ENCODE results near the gene SEMA5B. TPM values are rescaled to one million over a fixed set of nuclear protein-coding genes. Genes with fewer than 3 reads are reported as not detected.

The SEMA5B gene
- total and polyA plus RNA-seq, 8 donors: 0.52 to 11.0 (median 1.3) TPM

DNA sequence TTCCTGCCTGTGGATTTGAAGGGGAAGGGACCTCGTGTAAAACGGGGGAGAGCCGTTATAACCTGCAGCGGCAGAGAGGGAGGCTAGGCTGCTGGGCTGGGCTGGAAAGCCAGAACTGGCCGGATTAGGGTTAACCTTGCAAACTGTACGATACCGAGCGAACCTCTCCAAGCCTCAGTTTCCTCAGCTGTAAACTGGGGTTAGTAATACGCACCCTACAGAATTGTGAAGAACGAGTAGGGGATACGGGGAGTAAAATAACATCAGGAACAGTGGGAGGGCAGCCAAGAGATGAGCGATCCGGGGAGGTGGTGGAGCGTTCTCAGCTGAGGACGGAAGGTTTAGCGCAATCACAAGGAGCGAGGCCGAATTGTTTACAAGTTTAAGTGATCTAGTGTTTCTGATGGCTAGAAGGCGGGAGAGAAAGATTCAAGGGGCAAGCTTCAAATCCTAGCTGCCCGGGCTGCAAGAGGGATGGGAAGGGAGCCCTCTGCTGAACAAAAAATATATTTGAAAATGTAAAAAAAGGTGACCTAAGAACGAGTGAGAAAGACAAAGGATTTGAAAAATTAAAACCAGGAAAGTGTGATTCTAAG, 768 bp upstream of the SEMA5B start:
- H3K36me3 ChIP-seq: no peaks in the 10 kb centered on the region
- no peak for FAIRE-seq
- DNase-seq: peak in 3 of 6 donors; percentile 11 to 22 (median 16)
- no peaks in the 10 kb centered on the region for H3K9me3 ChIP-seq
- WGBS, 2 donors: 2 to 3% methylated on average over 21 of the region's 21 CpGs
- ATAC-seq: peak; percentile 40 to 75 (median 71)
- peak overlapping the region; percentile 38 to 68 (median 45) for H3K4me3 ChIP-seq
- H3K4me1 ChIP-seq: peaks cover 6 to 14% (median 10%) of the 10 kb centered on the region in 3 donors
- intact Hi-C loops (cut with DNase I): loop anchor here in 1 of 3 donors (10.0 kb wide), 1 partner anchor 84 kb away; no protein-coding TSS in a partner anchor
- H3K27ac ChIP-seq: no peak overlapping the region
- TF ChIP-seq CTCF (IDR thresholded peaks at IDR 0.05): peak in 1 of 4 donors; percentile 36
- peaks cover 0 to 4% (median 0%) of the 10 kb centered on the region in 4 donors for H3K27me3 ChIP-seq

GRCh38 chr3:123026565-123027291, 835 bp downstream of the SEMA5B start:
- Histone ChIP-seq H3K36me3 (no peaks in the 10 kb centered on the region), H3K27me3 (peaks cover 0 to 4% (median 0%) of the 10 kb centered on the region in 4 donors), H3K9me3 (no peaks in the 10 kb centered on the region), H3K4me1 (peaks cover 6 to 14% (median 10%) of the 10 kb centered on the region in 3 donors), H3K4me3 (peak overlapping the region; percentile 38 to 68 (median 45)), H3K27ac (no peak overlapping the region)
- DNase-seq (peak in 5 of 6 donors; percentile 19 to 72 (median 39)), FAIRE-seq (no peak), ATAC-seq (peak; percentile 51 to 53 (median 52))
- intact Hi-C loops (cut with DNase I): loop anchor here in 1 of 3 donors (10.0 kb wide), 1 partner anchor 82 kb away; no protein-coding TSS in a partner anchor
- WGBS, 2 donors: 2% methylated on average over 50 to 62 of the region's 62 CpGs
- TF ChIP-seq CTCF (IDR thresholded peaks at IDR 0.05): no peak

GRCh38 chr3:123025642-123026521, 1.7 kb downstream of the SEMA5B start:
- no peaks in the 10 kb centered on the region for H3K9me3 ChIP-seq
- H3K36me3 ChIP-seq: no peaks in the 10 kb centered on the region
- H3K4me1 ChIP-seq: peaks cover 6 to 14% (median 10%) of the 10 kb centered on the region in 3 donors
- ATAC-seq (peak; percentile 29 to 42 (median 33)), FAIRE-seq (no peak), DNase-seq (peak; percentile 8 to 63 (median 28))
- 31 to 40% methylated on average over 20 to 32 of the region's 33 CpGs for WGBS, 2 donors
- intact Hi-C loops (cut with DNase I): loop anchor here in 1 of 3 donors (10.0 kb wide), 1 partner anchor 81 kb away; no protein-coding TSS in a partner anchor
- H3K27ac ChIP-seq: no peak overlapping the region
- TF ChIP-seq CTCF (IDR thresholded peaks at IDR 0.05): no peak
- peak overlapping the region; percentile 38 to 68 (median 45) for H3K4me3 ChIP-seq
- H3K27me3 ChIP-seq: peaks cover 0 to 4% (median 0%) of the 10 kb centered on the region in 4 donors

DNA sequence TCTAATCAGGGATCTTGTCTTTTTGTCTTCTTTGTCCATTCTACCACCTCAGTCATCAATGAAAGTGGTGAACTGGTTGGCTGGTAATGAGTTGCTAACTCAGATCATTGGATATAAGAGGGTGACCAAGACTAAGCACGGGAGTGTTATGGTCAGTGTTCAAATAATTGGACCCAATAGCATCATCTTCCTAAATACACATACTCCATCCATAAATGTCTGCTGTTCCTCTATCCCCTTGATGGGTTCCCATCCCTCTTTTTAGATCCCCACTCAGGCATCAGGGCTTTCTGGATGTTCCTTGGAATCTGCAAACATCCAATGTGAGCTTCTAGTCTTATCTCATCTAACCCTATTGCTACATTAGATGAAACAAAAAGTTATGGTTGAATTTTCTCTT, 3.5 kb downstream of the SEMA5B start:
- intact Hi-C loops (cut with DNase I): loop anchor here in 1 of 3 donors (10.0 kb wide), 1 partner anchor 79 kb away; no protein-coding TSS in a partner anchor
- Histone ChIP-seq H3K4me1 (peaks cover 6 to 14% (median 10%) of the 10 kb centered on the region in 3 donors), H3K36me3 (no peaks in the 10 kb centered on the region), H3K27me3 (peaks cover 0 to 4% (median 0%) of the 10 kb centered on the region in 4 donors), H3K27ac (no peak overlapping the region), H3K4me3 (no peak overlapping the region), H3K9me3 (no peaks in the 10 kb centered on the region)
- no peak for DNase-seq
- 84 to 90% methylated on average over 1 of the region's 1 CpG for WGBS, 2 donors
- no peak for ATAC-seq
- FAIRE-seq: no peak
- TF ChIP-seq CTCF (IDR thresholded peaks at IDR 0.05): no peak
